Inflammatory macrophage treated with lipopolysaccharide for 1 hour (primary cell): ENCODE measurements around the gene PCYT1A.

ENCODE experiments used
- DNase-seq, 2 donors: peaks; one replicate each; pipeline ENCODE4 v3.0.0-alpha.2; 2020 to 2022

The PCYT1A gene

GRCh38 chr3:196235452-196236122, 51.9 kb downstream of the PCYT1A start:
- no peak for DNase-seq

- DNase-seq = no peak
These were observed 54.7 kb downstream of the PCYT1A start for GRCh38 chr3:196232882-196233251.

- DNase-seq = peak; percentile 74
These were observed 55.2 kb downstream of the PCYT1A start for GRCh38 chr3:196232154-196232881.

GRCh38 chr3:196227629-196228493, 59.7 kb downstream of the PCYT1A start:
- no peak for DNase-seq

- DNase-seq = peak in 1 of 2 donors; percentile 68
These were observed 60.4 kb downstream of the PCYT1A start for GRCh38 chr3:196227121-196227561.

GRCh38 chr3:196225763-196226364, 61.7 kb downstream of the PCYT1A start:
- no peak for DNase-seq

- no peak for DNase-seq
These were observed 62.4 kb downstream of the PCYT1A start for GRCh38 chr3:196225086-196225485.

- DNase-seq = no peak
These were observed 64.5 kb downstream of the PCYT1A start for GRCh38 chr3:196222876-196223595.

GRCh38 chr3:196220991-196221390, 66.5 kb downstream of the PCYT1A start:
- DNase-seq = peak; percentile 41 to 44

- DNase-seq = peak; percentile 88 to 95
These were observed 66.9 kb downstream of the PCYT1A start for GRCh38 chr3:196220587-196220986.

- DNase-seq = no peak
These were observed 67.6 kb downstream of the PCYT1A start for GRCh38 chr3:196219970-196220311.

GRCh38 chr3:196219194-196219969, 68.1 kb downstream of the PCYT1A start:
- peak; percentile 72 for DNase-seq

- no peak for DNase-seq
These were observed 69.3 kb downstream of the PCYT1A start for GRCh38 chr3:196218155-196218712.

- no peak for DNase-seq
These were observed 70.0 kb downstream of the PCYT1A start for GRCh38 chr3:196217307-196218154.

- no peak for DNase-seq
These were observed 70.8 kb downstream of the PCYT1A start for GRCh38 chr3:196216681-196217211.

- DNase-seq = no peak
These were observed 71.4 kb downstream of the PCYT1A start, which contains the start of gene SLC51A for GRCh38 chr3:196216089-196216564. Gene SLC51A, plus strand, starts transcription at chr3:196216534. Its CDS starts 179 bp downstream, at chr3:196216713.

GRCh38 chr3:196215493-196216020, 72.0 kb downstream of the PCYT1A start:
- no peak for DNase-seq

GRCh38 chr3:196214783-196215441, 72.6 kb downstream of the PCYT1A start:
- no peak for DNase-seq
